Forelimb muscle (tissue), 1 donor: Measurements from ENCODE around the gene SHC2. TPM values are rescaled to one million over a fixed set of nuclear protein-coding genes. Genes with fewer than 3 reads are reported as not detected.
A peak's percentile ranks its signal among the peaks of the same experiment; 100 is the strongest.
"Not testable (repeated sequence)": the region's sequence is repeated elsewhere in the genome, so short reads cannot be mapped to it uniquely, and the experiment has no call there.

Source experiments
- DNase-seq: peaks from one replicate; pipeline ENCODE4 v3.0.0-alpha.2; 2013; ENCODE audit warnings: low read depth
- polyA plus RNA-seq: library from polyadenylated mRNA; unstranded; fragments of 120-200 nt; gene quantifications from one replicate; pipeline ENCODE4 v1.2.1, GENCODE V29; 2013; ENCODE audit not compliant: insufficient read length

The SHC2 gene
- polyA plus RNA-seq, 1 donor, result 32.9 TPM

GRCh38 chr19:493391-494170 lies 32.7 kb upstream of the SHC2 start:
- DNase-seq, result no peak

- DNase-seq, result no peak
These were observed 31.3 kb upstream of the SHC2 start for GRCh38 chr19:492091-492531.

- DNase-seq, result no peak
These were observed 30.4 kb upstream of the SHC2 start for GRCh38 chr19:491146-491741.

- no peak for DNase-seq
These were observed 28.8 kb upstream of the SHC2 start for GRCh38 chr19:489418-490196.

DNA sequence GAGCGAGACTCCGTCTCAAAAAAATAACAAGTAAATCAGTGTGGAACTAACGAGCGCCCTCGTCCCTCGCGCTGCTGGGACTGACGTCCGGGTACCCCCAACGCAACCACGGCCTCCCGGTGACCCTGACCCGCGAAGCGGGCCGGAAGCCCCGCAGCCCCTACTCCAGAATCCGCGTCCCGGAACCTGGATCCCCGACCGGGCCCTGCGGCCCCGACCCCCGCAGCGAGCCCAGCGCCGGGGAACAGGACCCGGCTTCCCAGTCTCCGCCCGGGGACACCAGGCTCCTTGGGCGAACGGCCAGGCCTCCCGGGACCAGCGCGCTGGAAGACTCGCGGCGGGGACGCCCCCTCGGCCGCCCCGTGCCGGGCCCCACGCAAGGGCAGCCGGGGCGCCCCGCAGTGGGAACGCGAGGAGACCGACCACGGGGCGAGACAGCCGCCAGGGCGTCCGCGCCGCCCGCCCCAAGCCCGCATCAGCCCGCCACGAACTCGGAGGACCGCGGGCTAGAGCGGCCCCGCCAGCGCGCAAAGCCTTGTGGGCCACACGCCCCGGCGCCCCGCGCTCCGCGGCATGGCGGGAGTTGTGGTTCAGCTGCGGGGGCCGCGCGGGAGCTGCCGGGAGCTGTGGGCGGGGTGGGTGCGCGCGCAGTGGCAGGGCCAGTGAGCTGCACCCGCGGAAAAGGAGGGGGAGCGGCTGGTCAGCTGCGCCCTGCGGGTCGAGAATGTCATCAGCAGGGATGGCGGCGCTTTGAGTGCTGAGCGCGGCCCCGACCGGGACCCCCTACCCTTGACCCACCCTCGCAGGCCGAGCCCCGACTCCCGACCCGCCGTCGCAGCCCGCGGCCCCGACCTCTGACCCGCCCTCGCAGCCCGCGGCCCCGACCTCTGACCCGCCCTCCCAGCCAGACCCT lies 27.9 kb upstream of the SHC2 start:
- DNase-seq, result peak; percentile 75

DNA sequence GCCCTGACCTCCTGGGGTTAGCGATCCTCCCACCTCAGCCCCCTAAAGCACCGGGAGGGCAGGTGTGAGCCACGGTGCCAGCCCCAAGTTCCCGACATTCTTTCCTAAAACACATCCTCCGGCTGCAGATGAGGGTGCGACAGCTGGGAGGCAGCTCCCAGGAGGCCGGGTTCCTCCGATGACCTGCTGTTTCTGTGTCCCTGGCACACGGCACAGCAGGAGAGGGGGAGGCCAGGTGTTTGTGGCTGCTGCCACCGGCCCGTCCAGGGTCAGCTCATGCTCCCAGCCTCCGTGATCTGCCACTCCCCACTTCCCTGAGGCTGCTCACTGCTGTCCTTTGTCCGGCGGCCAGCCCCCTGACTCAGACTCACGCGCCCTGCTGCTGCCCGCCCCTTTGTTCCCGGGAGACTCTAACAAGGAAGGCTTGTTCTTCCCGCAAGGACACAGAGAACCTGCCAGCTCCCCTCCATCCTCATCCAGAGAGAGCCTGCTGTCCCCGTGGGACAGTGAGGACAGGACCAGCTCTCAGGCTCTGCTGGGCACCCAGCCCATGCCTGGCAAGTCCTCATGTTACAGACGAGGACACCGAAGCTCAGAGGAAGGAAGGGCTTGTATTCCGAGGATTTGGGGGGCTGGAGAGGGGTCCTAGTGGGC lies 24.9 kb upstream of the SHC2 start:
- no peak for DNase-seq

GRCh38 chr19:485077-485476 lies 24.2 kb upstream of the SHC2 start:
- DNase-seq, result no peak

DNA sequence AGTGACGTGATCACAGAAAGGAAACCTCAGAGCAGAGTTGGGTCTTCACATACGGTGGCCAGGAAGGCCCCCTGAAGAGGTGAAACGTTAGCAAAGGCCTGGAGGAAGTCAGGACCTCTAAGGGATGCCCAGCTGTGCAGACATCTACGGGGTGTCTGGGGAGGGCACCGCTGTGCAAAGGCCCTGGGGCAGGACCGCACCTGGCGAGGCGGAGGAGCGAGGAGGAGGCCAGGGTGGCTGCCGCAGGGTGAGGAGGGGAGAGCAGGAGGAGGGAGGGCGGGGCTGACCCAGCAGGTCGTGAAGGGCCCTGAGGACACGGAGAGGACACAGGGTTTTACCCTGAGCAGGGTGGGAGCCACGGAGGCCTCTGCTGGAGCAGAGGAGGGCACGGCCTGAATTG lies 23.7 kb upstream of the SHC2 start:
- DNase-seq, result no peak

GRCh38 chr19:483332-484072 lies 22.7 kb upstream of the SHC2 start:
- DNase-seq, result no peak

GRCh38 chr19:482186-483041 lies 21.6 kb upstream of the SHC2 start:
- DNase-seq, result no peak

DNA sequence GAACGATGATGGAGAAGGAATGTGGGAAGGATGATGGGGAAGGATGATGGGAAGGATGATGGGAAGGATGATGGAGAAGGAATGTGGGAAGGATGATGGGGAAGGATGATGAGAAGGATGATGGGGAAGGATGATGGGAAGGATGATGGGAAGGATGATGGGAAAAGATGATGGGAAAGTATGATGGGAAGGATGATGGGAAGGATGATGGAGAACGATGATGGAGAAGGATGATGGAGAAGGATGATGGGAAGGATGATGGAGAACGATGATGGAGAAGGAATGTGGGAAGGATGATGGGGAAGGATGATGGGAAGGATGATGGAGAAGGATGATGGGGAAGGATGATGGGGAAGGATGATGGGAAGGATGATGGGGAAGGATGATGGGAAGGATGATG lies 20.3 kb upstream of the SHC2 start:
- DNase-seq, result not testable (repeated sequence)

GRCh38 chr19:480016-480855 lies 19.4 kb upstream of the SHC2 start:
- no peak for DNase-seq

DNA sequence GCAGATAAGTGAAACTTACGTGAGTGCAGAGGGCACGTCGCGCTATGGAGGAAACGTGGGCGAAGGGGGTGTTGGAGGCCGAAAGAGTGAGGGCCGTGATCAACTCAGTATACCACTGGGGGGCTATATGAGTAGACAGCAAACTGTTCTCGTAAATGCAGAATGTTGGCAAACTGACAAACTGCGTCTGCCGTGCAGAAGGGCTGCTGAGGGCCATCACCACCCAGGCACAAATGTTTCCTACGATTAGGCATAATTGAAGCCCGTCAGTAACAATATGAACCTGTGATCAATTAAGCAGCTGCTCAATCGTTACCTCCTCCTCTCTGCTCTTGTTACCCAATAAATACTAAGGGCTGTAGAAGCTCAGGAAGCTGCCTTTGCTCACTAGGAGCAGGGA lies 18.1 kb upstream of the SHC2 start:
- no peak for DNase-seq

DNA sequence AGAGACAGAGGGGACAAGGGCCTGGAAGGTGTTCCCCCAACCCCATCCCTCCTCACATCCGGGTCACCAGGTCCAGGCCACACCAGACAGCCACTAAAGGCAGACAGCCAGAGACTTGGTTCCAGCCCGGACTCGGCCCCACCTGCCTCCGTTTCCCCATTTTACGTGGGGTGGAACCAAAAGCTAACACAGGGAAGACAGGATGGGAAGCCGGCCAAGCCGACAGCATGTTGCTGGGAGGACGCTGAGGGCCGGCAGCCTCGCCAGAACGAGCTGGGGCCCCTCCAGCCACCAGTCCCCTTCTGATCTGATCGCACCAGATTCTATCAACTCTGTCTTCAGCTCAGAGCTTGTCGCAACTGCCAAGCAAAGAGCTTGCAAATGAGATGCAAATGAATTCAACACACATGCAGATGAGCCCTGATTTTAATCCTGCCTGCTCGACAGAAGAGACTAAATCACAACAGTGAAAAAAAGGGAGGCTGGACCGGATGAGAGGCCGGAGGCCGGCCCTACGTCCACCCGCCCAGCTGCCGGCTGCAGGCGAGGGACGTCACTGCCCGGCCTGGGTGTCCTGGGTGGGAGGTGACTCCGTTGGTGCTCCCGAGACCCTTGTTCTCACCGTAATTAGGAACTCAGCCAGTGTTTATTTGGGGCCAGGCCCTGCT lies 17.5 kb upstream of the SHC2 start:
- no peak for DNase-seq

GRCh38 chr19:475360-475759 lies 14.5 kb upstream of the SHC2 start:
- no peak for DNase-seq

DNA sequence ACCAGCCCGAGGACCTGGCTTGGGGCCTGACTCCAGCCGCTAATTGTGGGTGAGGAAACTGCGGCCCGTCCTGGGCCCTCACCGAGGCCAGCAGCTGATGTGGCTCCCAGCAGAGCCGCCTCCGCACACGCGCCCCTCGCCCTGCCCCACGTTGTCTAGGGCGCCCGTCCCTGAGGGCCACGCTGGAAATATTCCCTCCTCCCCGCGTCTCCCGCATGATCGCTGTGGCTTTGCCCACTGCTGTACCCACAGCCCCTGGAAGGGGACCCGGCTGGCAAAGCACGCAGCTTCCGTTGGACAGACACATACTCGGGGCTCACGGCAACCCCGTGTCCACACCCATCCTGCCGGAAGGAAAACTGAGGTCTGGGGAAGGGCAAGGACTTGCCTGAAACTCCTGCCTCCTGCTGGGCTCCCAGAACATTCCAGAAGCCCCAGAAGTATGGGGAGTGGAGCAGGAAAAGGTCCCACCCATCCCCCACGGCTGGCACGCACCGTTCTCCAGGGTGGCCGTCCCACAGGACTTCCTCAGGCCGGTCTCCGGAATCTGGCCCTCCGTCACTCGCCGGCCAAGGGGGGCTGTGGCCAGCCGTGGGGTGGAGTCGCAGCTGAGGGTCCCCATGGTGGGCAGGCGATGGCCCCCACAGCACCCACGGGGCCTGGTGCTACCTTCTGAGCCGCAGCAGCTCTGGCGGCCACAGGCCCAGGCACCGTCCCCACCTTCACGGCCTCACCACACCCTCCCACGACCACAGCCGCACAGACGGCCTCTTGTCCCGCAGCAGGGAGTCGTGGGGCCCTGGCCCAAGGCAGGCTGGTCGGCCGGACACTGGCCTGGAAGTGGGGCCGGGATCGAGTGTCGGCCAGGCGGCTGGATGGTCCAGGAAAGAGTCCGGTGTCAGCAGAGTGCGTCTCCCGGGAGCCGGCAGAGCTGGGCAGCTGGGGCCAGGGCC lies 13.6 kb upstream of the SHC2 start:
- DNase-seq, result no peak
